GM12891 (cell line): ENCODE measurements around the gene SYNPO2.

Experiments used
- POLR2A ChIP-seq: IDR thresholded peaks from 2 replicates; pipeline ENCODE4 v1.6.1; 2011; ENCODE audit warnings: low read depth, low read length, control low read depth
- SPI1 ChIP-seq: IDR thresholded peaks from 2 replicates; pipeline ENCODE4 v1.6.1; 2011; ENCODE audit warnings: low read depth, low read length, control low read depth

DNA sequence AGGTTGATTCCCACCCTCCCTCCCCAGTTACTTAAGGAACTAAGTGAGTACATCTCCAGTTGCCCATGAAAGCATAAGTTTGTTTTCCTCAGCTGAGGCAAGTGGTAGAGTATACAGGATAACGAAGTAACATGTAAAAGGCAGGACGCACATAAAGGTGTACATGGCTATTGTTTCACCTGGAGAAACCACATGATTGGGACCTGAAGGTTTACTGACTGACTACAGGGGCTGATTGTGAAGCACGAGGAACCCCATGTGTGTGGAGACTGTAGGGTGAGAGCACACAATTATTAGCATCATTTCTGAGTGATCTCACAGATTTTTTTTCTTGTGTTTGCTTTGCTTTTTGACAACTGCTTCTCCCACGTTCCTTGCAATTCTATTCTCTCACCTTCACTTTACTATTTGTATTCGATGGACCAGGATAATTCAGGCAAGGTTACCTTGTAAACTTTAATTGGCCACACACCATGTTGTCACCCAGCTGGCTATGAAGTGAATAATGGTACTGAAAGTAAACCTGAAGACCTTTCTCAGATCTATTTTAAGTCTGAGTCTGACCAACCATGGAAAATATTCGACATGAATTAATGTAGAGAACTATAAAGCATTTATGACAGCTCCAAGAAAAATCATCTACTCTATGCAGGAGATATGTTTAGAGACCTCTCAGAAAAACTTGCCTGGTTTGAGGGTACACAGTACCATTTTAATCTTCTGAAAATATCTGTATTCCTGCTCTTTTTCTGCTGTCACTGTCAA lies 144.4 kb downstream of the SYNPO2 start:
- TF ChIP-seq POLR2A, result no peak
- no peak for TF ChIP-seq SPI1
